Hepatocyte (in vitro differentiated cells): Measurements from ENCODE around the gene C15orf62. TPM values are rescaled to one million over a fixed set of nuclear protein-coding genes. Genes with fewer than 3 reads are reported as not detected.

Experiments
- DNase-seq: peaks from one replicate; pipeline ENCODE4 v3.0.0-alpha.2; 2016; ENCODE audit warnings: low spot score
- H2AFZ ChIP-seq: fragments of 200-600 bp; sonication (generic); 2 replicates; pipeline ENCODE4 v1.6.0; 2016; ENCODE audit warnings: antibody characterized with exemption, mild to moderate bottlenecking
- H3K27ac ChIP-seq: fragments of 200-600 bp; sonication (generic); 2 replicates; pipeline ENCODE4 v1.5.1; 2016; ENCODE audit warnings: mild to moderate bottlenecking
- H3K27me3 ChIP-seq: fragments of 200-600 bp; sonication (generic); 2 replicates; pipeline ENCODE4 v1.6.1; 2016
- H3K36me3 ChIP-seq: fragments of 200-600 bp; sonication (generic); replicated peaks from 2 replicates; pipeline ENCODE4 v1.5.1; 2016; ENCODE audit warnings: low read depth; ENCODE audit not compliant: insufficient read depth
- H3K4me1 ChIP-seq: fragments of 200-600 bp; sonication (generic); 2 replicates; pipeline ENCODE4 v1.5.1; 2016; ENCODE audit warnings: mild to moderate bottlenecking, moderate library complexity; ENCODE audit not compliant: insufficient read depth
- H3K4me2 ChIP-seq: fragments of 200-600 bp; sonication (generic); 2 replicates; pipeline ENCODE4 v1.6.0; 2016
- H3K4me3 ChIP-seq: fragments of 200-600 bp; sonication (generic); 2 replicates; pipeline ENCODE4 v1.5.1; 2016; ENCODE audit warnings: mild to moderate bottlenecking
- H3K79me2 ChIP-seq: fragments of 200-600 bp; sonication (generic); 2 replicates; pipeline ENCODE4 v1.6.0; 2017; ENCODE audit warnings: mild to moderate bottlenecking
- H3K9me2 ChIP-seq: fragments of 200-600 bp; sonication (generic); replicated peaks from 2 replicates; pipeline ENCODE4 v1.6.0; 2017; ENCODE audit warnings: mild to moderate bottlenecking; ENCODE audit not compliant: insufficient read depth
- H3K9me3 ChIP-seq: fragments of 200-600 bp; sonication (generic); 2 replicates; pipeline ENCODE4 v1.5.1; 2016; ENCODE audit warnings: low read depth, mild to moderate bottlenecking
- H4K20me1 ChIP-seq: fragments of 200-600 bp; sonication (generic); 2 replicates; pipeline ENCODE4 v1.6.0; 2016; ENCODE audit warnings: mild to moderate bottlenecking; ENCODE audit not compliant: insufficient read depth, poor library complexity, severe bottlenecking
- EZH2 ChIP-seq: fragments of 200-600 bp; sonication (generic); IDR thresholded peaks from 2 replicates; pipeline ENCODE4 v1.6.1; 2016; ENCODE audit warnings: antibody characterized with exemption, mild to moderate bottlenecking, borderline replicate concordance
- EZH2phosphoT487 ChIP-seq: fragments of 200-600 bp; sonication (generic); IDR thresholded peaks from one replicate; pipeline ENCODE4 v1.6.1; 2018; ENCODE audit warnings: antibody characterized with exemption, mild to moderate bottlenecking, low read depth, moderate library complexity; ENCODE audit not compliant: unreplicated experiment, severe bottlenecking
- WGBS: methylation state at CpG from one replicate; pipeline ENCODE4 v1.1.6; 2016; ENCODE audit warnings: low lambda C conversion rate; ENCODE audit errors: missing lambda C conversion rate; 5-methylcytosine and 5-hydroxymethylcytosine counted together
- polyA plus RNA-seq: library from polyadenylated mRNA; unstranded; fragments of >200 nt; fragmentation: Nextera tagmentation; extraction: Ambion mirVana; gene quantifications from 2 replicates; pipeline ENCODE4 v1.2.1, GENCODE V29; 2016
- total RNA-seq: library from RNA; depleted of rRNA; stranded (reverse); fragments of >200 nt; gene quantifications from 2 replicates; pipeline ENCODE4 v1.2.3, GENCODE V29; 2014
- TF ChIP-seq, protein P1 (sequence below): fragments of 200-600 bp; sonication (generic); IDR thresholded peaks from 2 replicates; pipeline ENCODE4 v1.5.1; 2016; ENCODE audit warnings: antibody characterized with exemption, mild to moderate bottlenecking; ENCODE audit not compliant: poor library complexity

The C15orf62 gene
- total and polyA plus RNA-seq, 2 experiments from 2014 or later: 0.43 to 0.97 TPM

DNA sequence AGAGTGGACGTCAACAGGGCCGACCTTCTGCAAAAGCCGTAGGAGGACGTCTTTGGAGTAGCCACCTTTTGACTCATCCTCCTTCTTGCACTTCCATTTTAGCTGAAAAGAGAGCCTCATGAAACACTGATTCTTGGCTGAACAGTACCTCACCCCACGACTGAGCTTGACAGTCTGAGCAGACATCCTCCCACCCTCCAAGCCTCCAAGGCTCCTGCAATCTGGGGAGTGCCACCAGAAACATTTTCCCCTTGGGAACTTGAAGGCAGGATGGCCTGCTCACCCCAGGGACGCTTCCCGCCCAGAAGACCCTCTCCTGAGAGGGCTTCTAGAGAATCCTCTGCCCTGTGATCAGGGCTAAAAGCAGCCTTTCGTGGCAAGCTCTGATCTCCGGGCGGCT is 5.2 kb downstream of the C15orf62 start:
- no peak overlapping the region for H3K27ac ChIP-seq
- no peak overlapping the region for H3K4me2 ChIP-seq
- H3K27me3 ChIP-seq: no peaks in the 10 kb centered on the region
- H3K36me3 ChIP-seq: no peaks in the 10 kb centered on the region
- 98% methylated on average over 10 of the region's 10 CpGs for WGBS
- H4K20me1 ChIP-seq: no peaks in the 10 kb centered on the region
- no peaks in the 10 kb centered on the region for H3K79me2 ChIP-seq
- H2AFZ ChIP-seq: no peak overlapping the region
- no peak for DNase-seq
- TF ChIP-seq, protein P1, sequence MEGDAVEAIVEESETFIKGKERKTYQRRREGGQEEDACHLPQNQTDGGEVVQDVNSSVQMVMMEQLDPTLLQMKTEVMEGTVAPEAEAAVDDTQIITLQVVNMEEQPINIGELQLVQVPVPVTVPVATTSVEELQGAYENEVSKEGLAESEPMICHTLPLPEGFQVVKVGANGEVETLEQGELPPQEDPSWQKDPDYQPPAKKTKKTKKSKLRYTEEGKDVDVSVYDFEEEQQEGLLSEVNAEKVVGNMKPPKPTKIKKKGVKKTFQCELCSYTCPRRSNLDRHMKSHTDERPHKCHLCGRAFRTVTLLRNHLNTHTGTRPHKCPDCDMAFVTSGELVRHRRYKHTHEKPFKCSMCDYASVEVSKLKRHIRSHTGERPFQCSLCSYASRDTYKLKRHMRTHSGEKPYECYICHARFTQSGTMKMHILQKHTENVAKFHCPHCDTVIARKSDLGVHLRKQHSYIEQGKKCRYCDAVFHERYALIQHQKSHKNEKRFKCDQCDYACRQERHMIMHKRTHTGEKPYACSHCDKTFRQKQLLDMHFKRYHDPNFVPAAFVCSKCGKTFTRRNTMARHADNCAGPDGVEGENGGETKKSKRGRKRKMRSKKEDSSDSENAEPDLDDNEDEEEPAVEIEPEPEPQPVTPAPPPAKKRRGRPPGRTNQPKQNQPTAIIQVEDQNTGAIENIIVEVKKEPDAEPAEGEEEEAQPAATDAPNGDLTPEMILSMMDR: no peak
- TF ChIP-seq EZH2phosphoT487 (no peak), EZH2 (no peak)
- no peak overlapping the region for H3K4me3 ChIP-seq
- H3K4me1 ChIP-seq: peaks cover 6% of the 10 kb centered on the region
- H3K9me2 ChIP-seq: no peaks in the 10 kb centered on the region
- no peaks in the 10 kb centered on the region for H3K9me3 ChIP-seq

DNA sequence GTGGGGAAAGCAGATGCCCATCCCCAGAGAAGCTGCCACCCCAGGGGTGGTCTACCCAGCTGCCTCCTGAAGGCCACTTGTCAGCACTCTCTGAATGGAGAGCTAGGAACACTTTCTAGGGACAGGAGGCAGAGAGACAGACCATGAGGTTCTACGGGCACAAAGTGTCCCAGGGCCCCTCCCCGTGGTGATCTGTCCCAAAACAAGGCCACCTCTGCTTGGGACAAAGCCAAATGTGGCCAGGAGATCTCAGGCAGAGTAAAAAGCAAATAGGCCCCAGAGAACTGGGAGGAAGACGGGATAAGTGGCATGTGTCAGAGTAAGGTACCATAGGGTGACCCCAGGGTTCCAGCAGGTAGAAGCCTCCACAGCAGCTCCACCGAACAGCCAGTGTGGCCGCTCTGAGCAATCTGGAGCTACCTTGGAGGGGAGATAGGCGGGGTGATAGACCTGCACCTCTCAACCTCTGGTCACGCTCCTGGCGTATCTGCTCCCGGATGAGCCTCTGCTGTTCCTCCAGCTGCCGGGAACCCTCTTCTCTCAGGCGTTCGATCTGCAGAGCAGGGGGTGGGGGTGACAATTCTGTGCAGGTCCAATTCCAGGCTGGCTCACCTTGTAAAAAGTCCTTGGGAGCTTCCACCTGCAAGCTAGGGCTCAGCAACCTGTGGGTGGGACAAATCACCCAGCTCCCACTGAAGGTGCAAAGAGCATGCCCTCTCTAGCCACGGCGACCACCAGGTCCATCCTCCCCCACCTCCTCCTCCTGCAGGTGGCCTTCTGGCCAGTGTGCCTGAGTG is 6.2 kb downstream of the C15orf62 start:
- 97% methylated on average over 14 of the region's 14 CpGs for WGBS
- no peaks in the 10 kb centered on the region for H3K9me3 ChIP-seq
- no peak for TF ChIP-seq EZH2
- TF ChIP-seq, protein P1: no peak
- TF ChIP-seq EZH2phosphoT487: no peak
- no peaks in the 10 kb centered on the region for H3K4me1 ChIP-seq
- no peak overlapping the region for H3K27ac ChIP-seq
- no peak overlapping the region for H3K4me2 ChIP-seq
- no peaks in the 10 kb centered on the region for H3K9me2 ChIP-seq
- H2AFZ ChIP-seq: no peak overlapping the region
- no peaks in the 10 kb centered on the region for H3K36me3 ChIP-seq
- H3K27me3 ChIP-seq: no peaks in the 10 kb centered on the region
- no peaks in the 10 kb centered on the region for H3K79me2 ChIP-seq
- H3K4me3 ChIP-seq: no peak overlapping the region
- H4K20me1 ChIP-seq: no peaks in the 10 kb centered on the region
- no peak for DNase-seq

DNA sequence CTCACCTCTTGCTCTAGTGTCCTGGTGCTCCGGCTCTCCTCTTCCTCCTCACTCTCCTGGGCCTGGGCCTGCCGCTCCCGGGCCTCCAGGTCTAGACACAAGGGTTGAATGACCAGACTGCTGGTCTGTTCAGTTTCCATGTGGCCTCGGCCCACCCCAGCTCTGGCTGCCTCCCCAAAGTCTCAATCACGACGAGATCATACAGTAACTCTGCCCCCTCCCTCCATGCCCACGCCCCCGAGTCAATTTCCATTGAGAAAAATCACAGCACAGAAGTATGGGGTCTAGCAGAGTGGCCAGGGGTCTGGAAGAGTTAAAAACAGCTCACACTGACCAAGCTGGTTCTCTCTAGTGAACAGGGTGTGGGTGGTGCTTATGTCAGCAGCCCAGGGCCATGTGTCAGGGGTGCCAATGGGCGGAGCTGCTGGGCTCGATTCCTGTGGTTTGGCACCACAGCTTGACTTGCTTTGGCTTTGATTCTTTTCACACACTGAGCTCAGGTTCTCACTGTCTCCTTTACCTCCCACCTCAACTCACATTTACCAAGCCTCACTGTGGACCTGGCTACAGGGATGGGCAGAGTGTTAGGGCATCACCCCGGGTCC is 6.9 kb downstream of the C15orf62 start:
- Histone ChIP-seq H2AFZ (no peak overlapping the region), H3K9me2 (no peaks in the 10 kb centered on the region), H3K27me3 (no peaks in the 10 kb centered on the region), H3K36me3 (no peaks in the 10 kb centered on the region), H3K4me2 (no peak overlapping the region), H4K20me1 (no peaks in the 10 kb centered on the region), H3K4me1 (no peaks in the 10 kb centered on the region), H3K9me3 (no peaks in the 10 kb centered on the region), H3K79me2 (no peaks in the 10 kb centered on the region), H3K27ac (no peak overlapping the region), H3K4me3 (no peak overlapping the region)
- no peak for TF ChIP-seq EZH2phosphoT487
- no peak for TF ChIP-seq EZH2
- TF ChIP-seq, protein P1: no peak
- no peak for DNase-seq
- 95% methylated on average over 11 of the region's 11 CpGs for WGBS
